ENCODE measurements around the gene TRIM8. TPM values are rescaled to one million over a fixed set of nuclear protein-coding genes. Genes with fewer than 3 reads are reported as not detected.

The TRIM8 gene
- total RNA-seq, 2 experiments from 2014 or later: 80.9 to 81.6 TPM

DNA sequence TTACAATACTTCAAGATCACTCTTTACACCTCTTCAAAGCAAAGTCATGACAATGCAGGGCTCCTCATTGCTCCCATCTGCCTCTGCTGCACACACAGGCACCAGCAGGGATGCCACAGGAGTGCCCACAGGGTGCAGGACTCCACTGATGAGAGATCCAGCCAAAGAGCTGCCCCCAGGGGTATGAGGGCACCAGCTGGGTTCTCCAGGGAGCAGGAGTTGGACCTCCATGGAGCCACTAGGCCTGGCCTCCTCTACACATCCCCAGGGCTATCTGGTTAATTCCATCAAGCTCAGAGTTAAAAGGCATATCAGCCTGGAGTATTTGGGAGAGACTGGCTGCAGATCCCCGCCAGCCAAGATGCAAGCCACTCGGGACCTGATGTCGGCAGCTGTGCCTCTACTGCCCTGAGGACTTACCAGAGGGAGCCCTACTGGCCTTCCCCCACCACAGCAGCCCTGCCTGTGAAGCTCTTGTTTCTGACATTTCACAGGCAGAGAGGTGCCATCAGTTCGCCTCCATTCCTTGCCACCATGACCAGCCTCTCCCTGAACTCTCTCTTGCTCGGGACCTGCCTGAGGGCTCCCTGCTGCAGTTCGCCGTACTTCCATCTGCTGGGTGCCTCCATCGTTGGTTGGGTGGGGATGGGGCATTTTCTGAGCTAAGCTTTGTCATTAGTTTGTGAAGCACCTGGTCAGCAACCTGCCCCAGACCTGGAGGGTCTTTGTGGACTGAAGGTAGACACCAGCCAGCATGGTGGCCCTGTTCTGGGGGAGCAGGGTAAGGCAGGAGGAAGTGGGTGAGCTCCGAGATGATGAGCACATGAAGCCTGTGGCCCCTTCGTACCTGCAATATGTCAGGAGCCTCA is 12.5 kb upstream of the TRIM8 start:
- H3K4me1 Mint-ChIP-seq (ENCODE audit: low read depth): peaks cover 46% of the 10 kb centered on the region
- Histone ChIP-seq H3K4me1 (ENCODE audit: insufficient read depth, low read length) (peaks cover 47% of the 10 kb centered on the region), H3K27ac (ENCODE audit: low read depth in 1 of 2, low read length in 2 of 2) (no peak overlapping the region), H3K27me3 (ENCODE audit: control insufficient read depth in 1 of 2, insufficient read depth in 2 of 2, low read length in 2 of 2) (no peaks in the 10 kb centered on the region), H3K36me3 (ENCODE audit: insufficient read depth, low read length) (peaks cover 25% of the 10 kb centered on the region), H3K9me3 (ENCODE audit: control insufficient read depth in 1 of 2, insufficient read depth in 1 of 2, low read length in 2 of 2) (no peaks in the 10 kb centered on the region), H3K4me3 (ENCODE audit: low read length) (no peak overlapping the region)
- H3K4me3 Mint-ChIP-seq: no peak overlapping the region
- ChIA-PET POLR2A (interaction anchor here (1.1 to 1.4 kb wide), 2 partner anchors 10 to 15 kb away, joined by 3 to 4 read pairs; no protein-coding TSS in a partner anchor), CTCF (no interaction called here)
- no peak for TF ChIP-seq CTCF (IDR thresholded peaks at IDR 0.05)
- DNase-seq (no peak), ATAC-seq (ENCODE audit: poor library complexity) (no peak)
- intact Hi-C loops (cut with DNase I, micrococcal nuclease): no loop called here
- no peaks in the 10 kb centered on the region for H3K9me3 Mint-ChIP-seq
- peak overlapping the region; percentile 84 for H3K27ac Mint-ChIP-seq
- H3K36me3 Mint-ChIP-seq (ENCODE audit: low read depth): peaks cover 12% of the 10 kb centered on the region
- H3K27me3 Mint-ChIP-seq: no peaks in the 10 kb centered on the region

DNA sequence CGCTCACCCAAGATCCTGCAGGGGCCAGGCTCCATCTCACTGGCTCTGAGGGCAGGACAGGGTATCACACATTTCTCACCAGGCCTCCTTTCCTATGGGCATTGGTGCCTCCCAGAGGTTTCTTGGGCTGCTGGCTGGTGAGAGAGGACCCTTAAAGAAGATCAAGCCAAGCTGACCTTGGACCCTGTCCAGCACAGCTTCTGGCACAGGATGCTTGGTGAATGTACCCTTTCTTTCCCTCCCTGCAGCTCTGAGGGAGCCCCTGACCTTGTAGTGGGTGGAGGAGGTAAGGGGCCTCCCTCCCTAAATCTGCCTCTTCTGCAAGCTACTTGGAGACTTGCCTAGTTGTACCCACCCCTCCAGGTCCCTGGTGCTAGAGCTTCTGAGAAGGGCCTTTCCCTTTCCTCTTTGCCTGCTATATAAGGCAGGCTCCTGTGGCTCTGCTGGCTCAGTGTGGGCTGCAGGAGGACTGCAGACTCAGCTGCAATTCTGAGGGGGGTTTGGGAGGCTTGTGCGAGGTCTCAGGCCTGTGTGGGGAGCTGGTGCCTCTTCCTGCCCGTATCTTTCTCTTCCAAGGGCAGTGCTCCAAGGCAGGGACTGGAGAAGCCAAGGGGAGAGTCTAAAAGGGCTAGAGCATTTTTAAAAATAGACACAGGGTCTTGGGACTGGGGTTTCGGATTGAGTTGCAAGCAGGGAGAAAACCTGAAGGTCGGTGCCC is 11.7 kb upstream of the TRIM8 start:
- peaks cover 49% of the 10 kb centered on the region for H3K4me1 Mint-ChIP-seq (ENCODE audit: low read depth)
- intact Hi-C loops (cut with DNase I, micrococcal nuclease): no loop called here
- ATAC-seq (ENCODE audit: poor library complexity) (peak; percentile 43), DNase-seq (no peak)
- ChIA-PET CTCF (no interaction called here), POLR2A (interaction anchor here (1.4 to 2.0 kb wide), 2 partner anchors 9 to 14 kb away, joined by 4 to 7 read pairs; no protein-coding TSS in a partner anchor)
- H3K27ac Mint-ChIP-seq: peak overlapping the region; percentile 84
- peak overlapping the region; percentile 2 for H3K4me3 Mint-ChIP-seq
- no peak for TF ChIP-seq CTCF (IDR thresholded peaks at IDR 0.05)
- peak overlapping the region; percentile 18 to 44 for H3K27ac ChIP-seq (ENCODE audit: low read depth in 1 of 2, low read length in 2 of 2)
- H3K9me3 Mint-ChIP-seq: no peaks in the 10 kb centered on the region
- peaks cover 48% of the 10 kb centered on the region for H3K4me1 ChIP-seq (ENCODE audit: insufficient read depth, low read length)
- H3K36me3 Mint-ChIP-seq (ENCODE audit: low read depth): peaks cover 6% of the 10 kb centered on the region
- no peaks in the 10 kb centered on the region for H3K27me3 Mint-ChIP-seq
- H3K9me3 ChIP-seq (ENCODE audit: control insufficient read depth in 1 of 2, insufficient read depth in 1 of 2, low read length in 2 of 2): no peaks in the 10 kb centered on the region
- H3K36me3 ChIP-seq (ENCODE audit: insufficient read depth, low read length): peaks cover 19% of the 10 kb centered on the region
- no peaks in the 10 kb centered on the region for H3K27me3 ChIP-seq (ENCODE audit: control insufficient read depth in 1 of 2, insufficient read depth in 2 of 2, low read length in 2 of 2)
- H3K4me3 ChIP-seq (ENCODE audit: low read length): no peak overlapping the region

DNA sequence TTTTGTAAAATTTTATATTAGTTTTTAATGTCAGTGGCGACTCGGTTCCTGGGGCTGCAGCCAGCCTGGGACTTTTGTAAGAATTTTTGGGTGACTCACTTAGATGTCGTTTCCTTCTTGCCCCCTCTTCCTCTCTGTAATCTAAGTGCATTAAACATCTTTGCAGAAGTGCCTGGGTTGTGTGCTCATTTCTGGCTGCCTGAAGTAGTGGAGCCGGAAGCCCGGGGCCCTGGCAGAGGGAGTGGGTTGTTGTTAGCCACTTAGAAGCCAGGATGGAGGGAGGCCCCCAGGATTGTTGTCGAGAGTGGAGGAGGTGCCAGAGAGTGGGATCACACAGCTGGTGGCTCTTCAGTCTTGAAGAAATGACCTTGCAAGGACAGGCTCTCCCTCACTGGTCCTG is 11.0 kb upstream of the TRIM8 start:
- H3K27me3 ChIP-seq (ENCODE audit: control insufficient read depth in 1 of 2, insufficient read depth in 2 of 2, low read length in 2 of 2): no peaks in the 10 kb centered on the region
- peak overlapping the region; percentile 18 to 44 for H3K27ac ChIP-seq (ENCODE audit: low read depth in 1 of 2, low read length in 2 of 2)
- H3K36me3 ChIP-seq (ENCODE audit: insufficient read depth, low read length): peaks cover 19% of the 10 kb centered on the region
- H3K4me1 ChIP-seq (ENCODE audit: insufficient read depth, low read length): peaks cover 48% of the 10 kb centered on the region
- ChIA-PET CTCF (no interaction called here), POLR2A (interaction anchor here (2.0 kb wide), 1 partner anchor 9 kb away, joined by 7 read pairs; no protein-coding TSS in a partner anchor)
- ATAC-seq (ENCODE audit: poor library complexity): peak; percentile 53
- H3K27ac Mint-ChIP-seq: peak overlapping the region; percentile 84
- no peak overlapping the region for H3K4me3 Mint-ChIP-seq
- peaks cover 6% of the 10 kb centered on the region for H3K36me3 Mint-ChIP-seq (ENCODE audit: low read depth)
- H3K9me3 Mint-ChIP-seq: no peaks in the 10 kb centered on the region
- DNase-seq: peak in 7 of 14 experiments; percentile 25 to 63 (median 34)
- intact Hi-C loops (cut with DNase I, micrococcal nuclease): no loop called here
- H3K9me3 ChIP-seq (ENCODE audit: control insufficient read depth in 1 of 2, insufficient read depth in 1 of 2, low read length in 2 of 2): no peaks in the 10 kb centered on the region
- H3K27me3 Mint-ChIP-seq: no peaks in the 10 kb centered on the region
- peaks cover 49% of the 10 kb centered on the region for H3K4me1 Mint-ChIP-seq (ENCODE audit: low read depth)
- no peak overlapping the region for H3K4me3 ChIP-seq (ENCODE audit: low read length)
- no peak for TF ChIP-seq CTCF (IDR thresholded peaks at IDR 0.05)

Measured in CD4-positive, alpha-beta T cell (primary cell).